ENCODE results near the gene SNX25. TPM values are rescaled to one million over a fixed set of nuclear protein-coding genes. Genes with fewer than 3 reads are reported as not detected.

Gene SNX25
- total RNA-seq, 4 donors from 2014 or later, result 11.3 to 17.3 (median 13.4) TPM

DNA sequence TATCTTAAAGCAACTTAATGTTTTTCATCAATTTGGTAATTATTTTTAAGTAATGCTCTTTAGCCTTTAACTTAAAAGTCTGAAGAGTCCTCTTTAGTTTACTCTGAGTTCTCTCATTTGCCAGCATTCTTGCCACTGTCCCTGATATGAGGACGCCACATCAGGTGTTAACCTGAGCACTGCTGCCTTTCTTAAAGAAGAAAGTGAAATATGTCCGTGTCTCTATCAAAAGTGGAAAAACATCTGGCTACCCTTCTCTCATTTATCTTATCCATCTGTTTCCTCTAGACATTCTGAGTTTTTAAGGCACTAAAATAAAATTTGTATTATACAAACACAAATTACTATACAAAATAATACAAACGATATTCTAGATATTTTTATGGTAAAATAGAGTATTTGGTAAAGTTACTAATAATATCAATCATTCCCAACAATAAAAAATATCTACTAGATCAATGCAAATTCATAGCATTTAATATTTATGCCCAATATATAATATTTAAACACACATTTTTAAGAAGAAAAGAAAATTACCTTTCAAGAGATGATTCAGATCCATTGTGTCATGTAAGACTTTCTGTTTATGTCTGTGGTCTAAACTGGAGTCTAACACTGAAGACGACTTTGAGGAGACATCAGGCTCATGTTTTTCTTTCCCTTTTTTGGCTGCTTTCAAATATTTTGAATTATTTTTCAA, 19.6 kb upstream of the SNX25 start:
- Histone ChIP-seq H3K9me3 (no peaks in the 10 kb centered on the region), H3K4me3 (no peak overlapping the region), H3K27me3 (no peaks in the 10 kb centered on the region), H3K27ac (no peak overlapping the region), H3K4me1 (peaks cover 0 to 6% of the 10 kb centered on the region in 2 donors), H3K36me3 (peaks cover 3 to 12% of the 10 kb centered on the region in 2 donors)
- TF ChIP-seq, protein P1, sequence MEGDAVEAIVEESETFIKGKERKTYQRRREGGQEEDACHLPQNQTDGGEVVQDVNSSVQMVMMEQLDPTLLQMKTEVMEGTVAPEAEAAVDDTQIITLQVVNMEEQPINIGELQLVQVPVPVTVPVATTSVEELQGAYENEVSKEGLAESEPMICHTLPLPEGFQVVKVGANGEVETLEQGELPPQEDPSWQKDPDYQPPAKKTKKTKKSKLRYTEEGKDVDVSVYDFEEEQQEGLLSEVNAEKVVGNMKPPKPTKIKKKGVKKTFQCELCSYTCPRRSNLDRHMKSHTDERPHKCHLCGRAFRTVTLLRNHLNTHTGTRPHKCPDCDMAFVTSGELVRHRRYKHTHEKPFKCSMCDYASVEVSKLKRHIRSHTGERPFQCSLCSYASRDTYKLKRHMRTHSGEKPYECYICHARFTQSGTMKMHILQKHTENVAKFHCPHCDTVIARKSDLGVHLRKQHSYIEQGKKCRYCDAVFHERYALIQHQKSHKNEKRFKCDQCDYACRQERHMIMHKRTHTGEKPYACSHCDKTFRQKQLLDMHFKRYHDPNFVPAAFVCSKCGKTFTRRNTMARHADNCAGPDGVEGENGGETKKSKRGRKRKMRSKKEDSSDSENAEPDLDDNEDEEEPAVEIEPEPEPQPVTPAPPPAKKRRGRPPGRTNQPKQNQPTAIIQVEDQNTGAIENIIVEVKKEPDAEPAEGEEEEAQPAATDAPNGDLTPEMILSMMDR (IDR thresholded peaks at IDR 0.05 in 4 of 5, conservative IDR thresholded peaks at IDR 0.05 in 1 of 5), result no peak
- no peak for TF ChIP-seq POLR2A (IDR thresholded peaks at IDR 0.05)
- DNase-seq (no peak), ATAC-seq (no peak)
- in situ Hi-C loops (cut with MboI; ENCODE audit: low sequenced_read_pairs in 4 of 4) (no loop called here), intact Hi-C loops (cut with DNase I; ENCODE audit: low total_unique reads) (no loop called here)

DNA sequence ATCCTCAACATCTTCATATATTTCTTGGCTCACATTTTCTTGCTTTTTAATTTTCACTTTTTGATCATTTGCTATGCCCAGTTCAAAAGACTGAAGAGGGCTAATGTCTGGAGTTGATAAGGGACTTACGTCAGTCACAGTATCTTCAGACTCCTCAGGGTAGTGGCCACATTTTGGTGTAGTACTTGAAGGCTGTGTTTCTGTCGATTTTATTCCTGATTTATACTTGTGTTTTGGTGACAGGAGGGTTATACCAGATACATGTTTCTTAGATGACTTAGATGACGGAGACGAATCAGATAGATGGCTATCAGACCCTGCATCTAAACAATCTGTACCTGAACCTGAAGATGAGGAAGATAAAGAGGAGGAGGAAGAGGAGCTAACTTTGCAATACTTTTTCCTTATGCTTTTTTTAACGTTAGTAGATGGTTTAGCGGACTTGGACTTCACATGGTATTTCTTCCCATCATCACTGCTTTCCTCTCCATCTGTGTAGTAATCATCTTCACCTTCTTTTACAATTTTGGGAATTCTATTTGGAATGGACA, 19.0 kb upstream of the SNX25 start:
- ATAC-seq (no peak), DNase-seq (no peak)
- TF ChIP-seq POLR2A (IDR thresholded peaks at IDR 0.05), result no peak
- TF ChIP-seq, protein P1 (IDR thresholded peaks at IDR 0.05 in 4 of 5, conservative IDR thresholded peaks at IDR 0.05 in 1 of 5), result no peak
- Histone ChIP-seq H3K4me3 (no peak overlapping the region), H3K27ac (no peak overlapping the region), H3K4me1 (peaks cover 0 to 6% of the 10 kb centered on the region in 2 donors), H3K27me3 (no peaks in the 10 kb centered on the region), H3K9me3 (no peaks in the 10 kb centered on the region), H3K36me3 (peaks cover 3 to 12% of the 10 kb centered on the region in 2 donors)
- intact Hi-C loops (cut with DNase I; ENCODE audit: low total_unique reads), result no loop called here
- in situ Hi-C loops (cut with MboI; ENCODE audit: low sequenced_read_pairs in 4 of 4), result no loop called here

DNA sequence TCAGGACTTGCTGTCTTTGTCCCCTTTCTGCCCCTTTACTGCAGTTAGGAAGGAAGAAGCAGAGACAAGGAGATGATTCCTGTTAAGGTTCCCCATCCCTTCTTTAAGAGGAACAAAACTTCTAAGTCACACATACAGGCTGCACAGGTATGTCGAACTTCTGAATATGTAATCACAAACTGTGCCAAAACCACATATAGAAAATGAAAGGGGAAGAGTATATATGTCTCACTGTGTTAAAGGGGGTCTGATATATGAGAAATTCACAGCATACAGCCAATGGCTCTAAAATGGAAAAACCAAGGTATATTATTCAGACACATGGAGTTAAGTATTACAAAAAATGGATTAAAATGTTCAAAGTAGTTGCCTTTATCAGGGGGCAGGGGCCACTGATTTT, 17.3 kb upstream of the SNX25 start:
- Histone ChIP-seq H3K9me3 (no peaks in the 10 kb centered on the region), H3K27ac (no peak overlapping the region), H3K27me3 (no peaks in the 10 kb centered on the region), H3K4me3 (no peak overlapping the region), H3K4me1 (no peaks in the 10 kb centered on the region), H3K36me3 (peaks cover 3 to 16% of the 10 kb centered on the region in 2 donors)
- TF ChIP-seq, protein P1 (IDR thresholded peaks at IDR 0.05 in 4 of 5, conservative IDR thresholded peaks at IDR 0.05 in 1 of 5), result no peak
- no peak for TF ChIP-seq POLR2A (IDR thresholded peaks at IDR 0.05)
- DNase-seq, result no peak
- ATAC-seq, result no peak
- intact Hi-C loops (cut with DNase I; ENCODE audit: low total_unique reads) (no loop called here), in situ Hi-C loops (cut with MboI; ENCODE audit: low sequenced_read_pairs in 4 of 4) (no loop called here)

DNA sequence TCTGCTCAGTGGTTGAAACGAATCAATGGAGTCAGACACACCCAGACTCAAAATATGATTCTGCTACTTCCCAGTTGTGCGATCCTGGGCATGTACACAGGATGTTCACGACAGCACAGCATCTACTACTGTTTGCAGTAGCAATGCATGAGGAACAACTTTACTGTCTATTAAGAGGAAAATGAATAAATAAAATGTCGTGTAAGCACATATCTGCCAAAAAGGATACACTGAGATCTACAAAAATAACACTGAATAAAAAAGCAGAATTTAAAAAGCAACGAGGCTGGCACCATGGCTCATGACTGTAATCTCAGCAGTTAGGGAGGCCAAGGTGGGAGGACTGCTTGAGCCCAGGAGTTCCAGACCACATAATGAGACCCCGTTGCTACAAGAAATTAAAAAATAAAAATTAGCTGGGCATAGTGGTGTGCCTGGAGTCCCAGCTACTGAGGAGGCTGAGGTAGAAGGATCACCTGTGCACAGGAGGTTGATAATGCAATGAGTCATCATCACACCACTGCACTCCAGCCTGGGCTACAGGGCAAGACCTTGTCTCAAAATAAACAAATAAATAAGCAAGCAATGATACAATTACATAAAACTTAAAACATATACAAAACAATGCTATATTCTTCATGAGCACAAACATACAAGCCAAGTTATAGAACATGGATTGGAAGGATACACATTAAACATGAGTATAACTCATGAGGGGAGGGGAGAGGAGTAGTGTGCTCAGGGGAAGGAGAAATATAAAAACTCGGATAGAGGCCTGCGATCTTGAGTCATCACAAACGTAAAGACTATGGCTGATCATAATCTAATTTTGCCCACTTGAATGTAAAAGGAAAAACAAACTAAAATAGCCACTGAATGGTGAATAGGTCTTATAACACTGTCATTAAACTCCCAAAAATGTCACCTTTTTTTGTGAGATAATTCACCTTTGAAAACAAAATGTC, 14.2 kb upstream of the SNX25 start:
- ATAC-seq, result no peak
- in situ Hi-C loops (cut with MboI; ENCODE audit: low sequenced_read_pairs in 4 of 4), result no loop called here
- no peak for TF ChIP-seq POLR2A (IDR thresholded peaks at IDR 0.05)
- TF ChIP-seq, protein P1 (IDR thresholded peaks at IDR 0.05 in 4 of 5, conservative IDR thresholded peaks at IDR 0.05 in 1 of 5), result no peak
- H3K4me1 ChIP-seq, result no peaks in the 10 kb centered on the region
- H3K27ac ChIP-seq, result no peak overlapping the region
- H3K9me3 ChIP-seq, result no peaks in the 10 kb centered on the region
- peaks cover 3 to 10% of the 10 kb centered on the region in 2 donors for H3K36me3 ChIP-seq
- intact Hi-C loops (cut with DNase I; ENCODE audit: low total_unique reads), result no loop called here
- no peak overlapping the region for H3K4me3 ChIP-seq
- no peaks in the 10 kb centered on the region for H3K27me3 ChIP-seq
- DNase-seq, result no peak

All from gastrocnemius medialis (tissue), 4 donors.